ENCODE results near the gene ME3.
A peak's percentile ranks its signal among the peaks of the same experiment; 100 is the strongest.
"Not testable (repeated sequence)": the region's sequence is repeated elsewhere in the genome, so short reads cannot be mapped to it uniquely, and the experiment has no call there.

Gene ME3

GRCh38 chr11:86660736-86661135 lies 11.7 kb downstream of the ME3 start:
- no peak for DNase-seq

- no peak for DNase-seq
Observed at GRCh38 chr11:86660088-86660487, 12.3 kb downstream of the ME3 start.

GRCh38 chr11:86658534-86658933 lies 13.9 kb downstream of the ME3 start:
- DNase-seq = no peak

DNA sequence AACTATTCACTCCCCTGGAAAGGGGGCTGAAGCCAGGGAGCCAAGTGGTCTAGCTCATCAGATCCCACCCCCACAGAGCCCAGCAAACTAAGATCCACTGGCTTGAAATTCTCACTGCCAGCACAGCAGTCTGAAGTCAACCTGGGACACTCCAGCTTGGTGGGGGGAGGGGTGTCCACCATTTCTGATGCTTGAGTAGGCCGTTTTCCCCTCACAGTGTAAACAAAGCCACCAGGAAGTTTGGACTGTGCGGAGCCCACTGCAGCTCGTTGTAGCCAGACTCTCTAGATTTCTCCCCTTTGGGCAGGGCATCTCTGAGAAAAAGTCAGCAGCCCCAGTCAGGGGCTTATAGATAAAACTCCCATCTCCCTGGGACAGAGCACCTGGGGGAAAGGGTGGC lies 27.2 kb downstream of the ME3 start:
- DNase-seq = not testable (repeated sequence)

- no peak for DNase-seq
Observed at GRCh38 chr11:86644291-86644690, 28.1 kb downstream of the ME3 start.

- DNase-seq = no peak
Observed at GRCh38 chr11:86641537-86642261, 30.7 kb downstream of the ME3 start.

DNA sequence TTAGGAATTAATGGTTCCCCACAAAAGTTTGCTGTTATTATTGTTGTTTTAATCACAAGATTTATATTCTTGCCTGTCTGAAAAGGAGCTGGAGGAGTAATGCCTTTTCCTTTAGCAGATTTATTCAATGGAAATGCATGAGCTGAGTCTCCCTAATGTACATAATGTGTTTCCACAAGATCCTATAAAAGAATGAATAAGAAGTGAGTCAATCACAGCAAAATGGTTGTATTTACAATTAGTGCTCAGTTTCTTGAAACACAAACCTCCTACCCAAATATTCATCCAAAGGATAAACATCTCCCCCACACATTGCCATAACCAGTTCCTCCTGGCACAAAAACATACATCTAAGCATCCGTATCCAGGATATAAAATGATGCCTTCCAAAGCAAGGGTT lies 33.3 kb downstream of the ME3 start:
- DNase-seq = no peak

GRCh38 chr11:86638673-86639072 lies 33.7 kb downstream of the ME3 start:
- DNase-seq = no peak

DNA sequence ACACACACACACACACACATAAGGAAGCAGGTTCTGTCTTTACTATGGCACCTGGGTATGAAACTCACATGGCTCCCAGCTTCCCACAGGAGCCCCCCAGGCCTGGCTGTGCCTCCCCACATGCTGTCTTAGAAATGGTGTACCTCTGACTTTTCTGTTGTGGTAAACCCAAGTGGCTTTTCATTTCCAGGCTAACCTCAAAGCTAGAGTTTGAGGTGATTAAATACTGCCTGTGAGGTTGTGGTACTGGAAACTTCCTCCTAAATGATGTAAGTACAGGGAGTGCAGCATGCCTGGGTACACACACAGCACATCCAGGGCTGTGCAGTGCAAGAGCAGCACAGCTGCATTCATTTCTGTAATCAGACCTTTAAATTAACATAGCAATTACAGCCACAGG lies 34.4 kb downstream of the ME3 start:
- DNase-seq = peak; percentile 37

DNA sequence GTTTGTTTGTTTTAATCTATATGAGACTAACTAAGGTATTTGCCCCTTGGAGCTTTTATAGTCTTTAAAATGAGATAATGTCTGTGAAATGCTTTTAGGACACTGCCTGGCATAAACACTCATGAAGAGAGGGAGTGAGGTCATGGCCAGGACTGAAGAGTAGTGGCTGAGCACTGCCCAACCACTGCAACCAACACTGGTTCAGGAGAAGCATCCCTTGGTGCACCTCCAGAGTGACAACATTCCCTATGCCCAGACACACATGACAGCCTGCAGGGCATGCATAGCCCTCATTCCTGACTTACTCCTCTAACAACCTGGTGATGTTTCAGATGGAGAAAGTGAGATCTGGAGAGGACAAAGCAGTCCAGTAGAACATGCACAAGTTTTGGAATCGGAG lies 36.1 kb downstream of the ME3 start:
- no peak for DNase-seq

GRCh38 chr11:86632499-86633269 lies 39.7 kb downstream of the ME3 start:
- peak; percentile 75 for DNase-seq

- no peak for DNase-seq
Observed at GRCh38 chr11:86630229-86630981, 42.0 kb downstream of the ME3 start.

- DNase-seq = no peak
Observed at GRCh38 chr11:86629045-86629706, 43.2 kb downstream of the ME3 start.

- no peak for DNase-seq
Observed at GRCh38 chr11:86627776-86628455, 44.5 kb downstream of the ME3 start.

GRCh38 chr11:86625981-86626380 lies 46.4 kb downstream of the ME3 start:
- DNase-seq = no peak

GRCh38 chr11:86625544-86625943 lies 46.9 kb downstream of the ME3 start:
- DNase-seq = no peak

DNA sequence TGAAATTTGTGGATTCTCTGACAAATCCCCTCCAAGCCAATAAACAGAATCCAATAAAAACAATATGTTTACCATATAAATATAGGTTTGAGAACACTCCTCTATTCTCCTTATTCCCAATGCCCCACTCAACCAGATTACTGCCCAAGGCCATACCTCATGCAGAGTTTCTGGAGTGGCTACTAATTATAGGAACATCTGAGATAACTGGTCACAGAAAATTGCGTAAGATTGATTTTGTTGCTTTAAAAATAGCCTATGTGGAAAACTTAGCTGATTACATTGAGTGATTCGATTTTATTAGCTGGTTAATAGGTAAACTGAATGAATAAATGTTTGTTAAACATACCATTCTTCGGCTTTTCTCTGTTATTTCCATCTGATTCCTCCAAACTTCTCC lies 48.0 kb downstream of the ME3 start:
- no peak for DNase-seq

- DNase-seq = no peak
Observed at GRCh38 chr11:86623736-86624135, 48.7 kb downstream of the ME3 start.

DNA sequence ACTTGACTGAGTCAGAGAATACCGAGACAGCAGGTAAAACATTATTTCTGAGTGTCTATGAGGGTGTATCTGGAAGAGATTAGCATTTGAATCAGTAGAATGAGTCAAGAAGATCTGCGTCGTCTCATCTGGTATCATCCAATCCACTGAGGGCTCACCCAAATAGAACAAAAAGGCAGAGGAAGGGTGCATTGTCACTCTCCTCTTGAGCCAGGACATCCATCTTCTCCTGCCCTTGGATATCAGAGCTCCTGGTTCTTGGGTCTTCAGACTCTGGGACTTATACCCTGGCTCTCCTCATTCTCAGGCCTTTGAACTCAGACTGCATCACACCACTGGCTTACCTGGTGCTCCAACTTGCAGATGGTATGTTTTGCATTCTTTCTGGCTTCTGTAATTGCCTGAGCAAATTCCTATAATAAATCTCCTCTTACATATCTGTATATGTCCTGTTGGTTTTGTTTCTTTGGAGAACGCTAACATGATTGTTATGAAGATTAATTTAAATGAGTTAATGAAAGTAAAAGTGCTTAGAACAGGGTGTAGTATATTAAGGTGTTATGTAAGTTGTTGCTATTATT lies 49.3 kb downstream of the ME3 start:
- no peak for DNase-seq

GRCh38 chr11:86621854-86622253 lies 50.6 kb downstream of the ME3 start:
- no peak for DNase-seq

- DNase-seq = no peak
Observed at GRCh38 chr11:86620891-86621521, 51.4 kb downstream of the ME3 start.

DNA sequence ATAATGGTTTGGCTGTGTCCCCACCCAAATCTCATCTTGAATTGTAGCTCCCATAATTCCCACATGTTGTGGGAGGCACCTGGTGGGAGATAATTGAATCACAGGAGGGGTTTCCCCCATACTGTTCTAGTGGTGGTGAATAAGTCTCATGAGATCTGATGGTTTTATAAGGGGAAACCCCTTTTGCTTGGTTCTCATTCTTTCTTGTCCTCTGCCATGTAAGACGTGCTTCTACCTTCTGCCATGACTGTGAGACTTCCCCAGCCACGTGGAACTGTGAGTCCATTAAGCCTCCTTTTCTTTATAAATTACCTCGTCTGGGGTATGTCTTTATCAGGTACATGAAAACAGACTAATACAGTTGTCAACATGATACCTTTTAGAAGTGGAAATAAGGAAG lies 53.0 kb downstream of the ME3 start:
- DNase-seq = not testable (repeated sequence)

All from stimulated activated CD4-positive, alpha-beta T cell treated with anti-CD3 and anti-CD28 coated beads, Interleukin-15, amount 100 ng/mL, for 24 hours (primary cell).